Erythroblast (primary cell): ENCODE data around the gene SNX19.

Source experiments
- DNase-seq, 2 experiments: peaks; one replicate each; lab custom pipeline; 2025; lab: John Stamatoyannopoulos, UW
- GATA1 ChIP-seq: IDR thresholded peaks from 2 replicates; pipeline ENCODE4 v1.6.1; 2011; ENCODE audit warnings: low read depth, mild to moderate bottlenecking, control low read depth, low read length, moderate library complexity
- POLR2A ChIP-seq: IDR thresholded peaks from 2 replicates; pipeline ENCODE4 v1.6.1; 2011; ENCODE audit warnings: mild to moderate bottlenecking, low read length

SNX19 gene

GRCh38 chr11:130897262-130898182, 18.8 kb downstream of the SNX19 start:
- TF ChIP-seq POLR2A, result no peak
- TF ChIP-seq GATA1, result no peak
- no peak for DNase-seq

GRCh38 chr11:130894322-130895025, 21.8 kb downstream of the SNX19 start:
- peak; percentile 82 to 83 for DNase-seq
- TF ChIP-seq POLR2A (no peak), GATA1 (no peak)

- no peak for DNase-seq
- TF ChIP-seq POLR2A, result no peak
- no peak for TF ChIP-seq GATA1
Observed at GRCh38 chr11:130892861-130893260, 23.4 kb downstream of the SNX19 start.

- TF ChIP-seq POLR2A (no peak), GATA1 (no peak)
- DNase-seq, result no peak
Observed at GRCh38 chr11:130891326-130891725, 25.0 kb downstream of the SNX19 start.

GRCh38 chr11:130890039-130890745, 26.1 kb downstream of the SNX19 start:
- TF ChIP-seq POLR2A (no peak), GATA1 (no peak)
- no peak for DNase-seq

GRCh38 chr11:130888790-130889189, 27.5 kb downstream of the SNX19 start:
- TF ChIP-seq GATA1, result no peak
- TF ChIP-seq POLR2A, result no peak

GRCh38 chr11:130886704-130887103, 29.6 kb downstream of the SNX19 start:
- no peak for DNase-seq

More at GRCh38 chr11:130888790-130889189, 27.5 kb downstream of the SNX19 start:
- no peak for DNase-seq

GRCh38 chr11:130882138-130882551, 34.1 kb downstream of the SNX19 start:
- no peak for TF ChIP-seq GATA1
- TF ChIP-seq POLR2A, result no peak
- DNase-seq, result no peak

More at GRCh38 chr11:130886704-130887103, 29.6 kb downstream of the SNX19 start:
- TF ChIP-seq POLR2A, result no peak
- TF ChIP-seq GATA1, result no peak

GRCh38 chr11:130881475-130882137, 34.7 kb downstream of the SNX19 start:
- TF ChIP-seq GATA1 (no peak), POLR2A (no peak)

GRCh38 chr11:130879836-130880235, 36.4 kb downstream of the SNX19 start:
- no peak for DNase-seq
- TF ChIP-seq POLR2A (no peak), GATA1 (no peak)

More at GRCh38 chr11:130881475-130882137, 34.7 kb downstream of the SNX19 start:
- DNase-seq, result no peak

- TF ChIP-seq POLR2A (no peak), GATA1 (no peak)
- no peak for DNase-seq
Observed at GRCh38 chr11:130876931-130877915, 39.1 kb downstream of the SNX19 start.

GRCh38 chr11:130876100-130876499, 40.2 kb downstream of the SNX19 start:
- TF ChIP-seq POLR2A (no peak), GATA1 (no peak)
- DNase-seq, result no peak
